IMR-90 (cell line): ENCODE measurements around the gene GALNT7. TPM values are rescaled to one million over a fixed set of nuclear protein-coding genes. Genes with fewer than 3 reads are reported as not detected.

Source experiments
- ATAC-seq: fragments of 200-7000 bp; cut with Tn5 transposase; 2 replicates; pipeline ENCODE4 v1.9.1; 2020; ENCODE audit warnings: low read depth, mild to moderate bottlenecking, moderate library complexity
- BruUV-seq: library from RNA; stranded (reverse); fragments of 400-500 nt; replicated peaks from 2 replicates; lab custom pipeline; 2021; lab: Mats Ljungman, UMichigan
- CTCF ChIA-PET: fragments of 300-600 bp; formaldehyde crosslinking; extraction: SDS; loops from one replicate; lab custom pipeline; 2021; ENCODE audit warnings: antibody characterized with exemption; lab: Yijun Ruan, JAX
- POLR2A ChIA-PET: fragments of 300-600 bp; sonication (Branson Sonifier 250); formaldehyde crosslinking; loops from one replicate; lab custom pipeline; 2022; ENCODE audit warnings: antibody characterized with exemption; ENCODE audit not compliant: unreplicated experiment; lab: Charles Lee
- DNase-seq: peaks from one replicate; pipeline ENCODE4 v3.0.0; 2013
- H2AFZ ChIP-seq: replicated peaks from 2 replicates; pipeline ENCODE3; 2013; ENCODE audit warnings: low read length, mild to moderate bottlenecking; ENCODE audit not compliant: poor library complexity
- H2AK5ac ChIP-seq: 2 replicates; pipeline ENCODE4 v1.6.1; 2013; ENCODE audit warnings: low read depth, low read length, inconsistent platforms
- H2AK9ac ChIP-seq: replicated peaks from 2 replicates; pipeline ENCODE3; 2013; ENCODE audit warnings: mild to moderate bottlenecking, low read depth, low read length, moderate library complexity; ENCODE audit not compliant: poor library complexity
- H2BK120ac ChIP-seq: 2 replicates; pipeline ENCODE4 v1.6.1; 2013; ENCODE audit warnings: low read depth, low read length, inconsistent platforms
- H2BK15ac ChIP-seq: 3 replicates; pipeline ENCODE4 v1.6.1; 2013; ENCODE audit warnings: low read depth, low read length, inconsistent platforms
- H2BK20ac ChIP-seq: 2 replicates; pipeline ENCODE4 v1.6.1; 2013; ENCODE audit warnings: low read depth, mild to moderate bottlenecking, inconsistent platforms, low read length, moderate library complexity
- H2BK5ac ChIP-seq: 2 replicates; pipeline ENCODE4 v1.6.1; 2013; ENCODE audit warnings: mild to moderate bottlenecking, low read depth, low read length, inconsistent platforms; ENCODE audit not compliant: poor library complexity, severe bottlenecking
- H3K14ac ChIP-seq: replicated peaks from 2 replicates; pipeline ENCODE4 v1.6.1; 2013; ENCODE audit warnings: low read depth, low read length, inconsistent platforms
- H3K18ac ChIP-seq: 2 replicates; pipeline ENCODE4 v1.6.1; 2013; ENCODE audit warnings: low read depth, low read length, control low read depth
- H3K23ac ChIP-seq: 2 replicates; pipeline ENCODE4 v1.6.1; 2013; ENCODE audit warnings: low read depth, low read length, inconsistent platforms
- H3K27ac ChIP-seq: 2 replicates; pipeline ENCODE4 v1.5.1; 2013; ENCODE audit warnings: mild to moderate bottlenecking, control low read depth, low read length; ENCODE audit not compliant: insufficient read depth
- H3K27me3 ChIP-seq: 2 replicates; pipeline ENCODE4 v1.6.1; 2013; ENCODE audit warnings: low read length; ENCODE audit not compliant: control insufficient read depth, insufficient read depth
- H3K36me3 ChIP-seq: 2 replicates; pipeline ENCODE4 v1.6.1; 2013; ENCODE audit warnings: low read length, mixed read lengths; ENCODE audit not compliant: control insufficient read depth, insufficient read depth
- H3K4ac ChIP-seq: 2 replicates; pipeline ENCODE4 v1.6.1; 2013; ENCODE audit warnings: low read depth, low read length, inconsistent platforms
- H3K4me1 ChIP-seq: 2 replicates; pipeline ENCODE4 v1.6.1; 2013; ENCODE audit warnings: low read length, mixed read lengths; ENCODE audit not compliant: control insufficient read depth, insufficient read depth
- H3K4me2 ChIP-seq: 2 replicates; pipeline ENCODE4 v1.6.1; 2013; ENCODE audit warnings: low read depth, mild to moderate bottlenecking, control low read depth, low read length, moderate library complexity
- H3K4me3 ChIP-seq: 2 replicates; pipeline ENCODE4 v1.5.1; 2013; ENCODE audit warnings: low read depth, mild to moderate bottlenecking, control low read depth, low read length, moderate library complexity; ENCODE audit not compliant: insufficient read depth
- H3K56ac ChIP-seq: 2 replicates; pipeline ENCODE4 v1.6.1; 2013; ENCODE audit warnings: low read length, inconsistent platforms; ENCODE audit not compliant: insufficient read depth; ENCODE audit errors: extremely low read depth
- H3K79me1 ChIP-seq, 2 experiments: 2 replicates each; pipeline ENCODE4 v1.6.1; 2013; ENCODE audit warnings: low read length in 2 of 2, inconsistent platforms in 1 of 2, low read depth in 1 of 2
- H3K9ac ChIP-seq: 2 replicates; pipeline ENCODE4 v1.6.1; 2013; ENCODE audit warnings: low read depth, low read length, control low read depth
- H3K9me1 ChIP-seq: 2 replicates; pipeline ENCODE4 v1.6.1; 2013; ENCODE audit warnings: low read length, inconsistent platforms; ENCODE audit not compliant: insufficient read depth
- H3K9me3 ChIP-seq: 2 replicates; pipeline ENCODE4 v1.6.1; 2013; ENCODE audit warnings: low read length; ENCODE audit not compliant: control insufficient read depth, insufficient read depth
- H4K20me1 ChIP-seq: 2 replicates; pipeline ENCODE4 v1.6.1; 2013; ENCODE audit warnings: low read length, inconsistent platforms; ENCODE audit not compliant: insufficient read depth
- H4K5ac ChIP-seq: 2 replicates; pipeline ENCODE4 v1.6.1; 2013; ENCODE audit warnings: mild to moderate bottlenecking, low read depth, low read length, control low read depth
- H4K8ac ChIP-seq, 2 experiments: 2 replicates each; pipeline ENCODE4 v1.6.1; 2013; ENCODE audit warnings: low read depth in 2 of 2, low read length in 2 of 2, control low read depth in 1 of 2, inconsistent platforms in 1 of 2
- H4K91ac ChIP-seq: 2 replicates; pipeline ENCODE4 v1.6.1; 2013; ENCODE audit warnings: low read depth, low read length, inconsistent platforms; ENCODE audit not compliant: insufficient read depth
- BHLHE40 ChIP-seq: fragments of 150-350 bp; IDR thresholded peaks from 2 replicates; pipeline ENCODE4 v1.6.1; 2016; ENCODE audit warnings: mild to moderate bottlenecking, low read depth, low read length
- CEBPB ChIP-seq: IDR thresholded peaks from 2 replicates; pipeline ENCODE4 v1.6.1; 2012; ENCODE audit warnings: low read depth, low read length, improper control_type of control experiment
- FOS ChIP-seq: fragments of 150-350 bp; IDR thresholded peaks from 2 replicates; pipeline ENCODE4 v1.6.1; 2016; ENCODE audit warnings: low read depth, low read length
- MAFK ChIP-seq: IDR thresholded peaks from 2 replicates; pipeline ENCODE4 v1.6.1; 2012; ENCODE audit warnings: low read depth, low read length, improper control_type of control experiment
- MAZ ChIP-seq: IDR thresholded peaks from 2 replicates; pipeline ENCODE4 v1.6.1; 2012; ENCODE audit warnings: low read depth, mild to moderate bottlenecking, low read length, improper control_type of control experiment, moderate library complexity, borderline replicate concordance
- NFE2L2 ChIP-seq: fragments of 150-350 bp; IDR thresholded peaks from 2 replicates; pipeline ENCODE4 v1.6.1; 2016; ENCODE audit warnings: low read depth, mild to moderate bottlenecking, low read length
- POLR2A ChIP-seq: IDR thresholded peaks from 2 replicates; pipeline ENCODE4 v1.6.1; 2012; ENCODE audit warnings: mild to moderate bottlenecking, low read depth, low read length
- RAD21 ChIP-seq: IDR thresholded peaks from 2 replicates; pipeline ENCODE4 v1.6.1; 2012; ENCODE audit warnings: low read length, improper control_type of control experiment
- SMC3 ChIP-seq: fragments of 150-350 bp; IDR thresholded peaks from 2 replicates; pipeline ENCODE4 v1.6.1; 2016; ENCODE audit warnings: low read depth, mild to moderate bottlenecking, antibody characterized with exemption, low read length, moderate library complexity
- WGBS, 2 experiments: methylation state at CpG; one replicate each; pipeline versions ENCODE4 v1.1.5 to v1.1.7; 2013; ENCODE audit warnings: missing lambda C conversion rate in 2 of 2; ENCODE audit not compliant: insufficient read length in 1 of 2; ENCODE audit errors: extremely low coverage in 2 of 2; 5-methylcytosine and 5-hydroxymethylcytosine counted together
- dilution Hi-C: fragments of 300-500 bp; cut with HindIII; formaldehyde crosslinking; loops from one replicate; pipeline ENCODE4 v1.14.3; 2018; ENCODE audit warnings: low sequenced_read_pairs; ENCODE audit not compliant: unreplicated experiment
- in situ Hi-C: fragments of 300-500 bp; cut with MboI; formaldehyde crosslinking; loops from 3 replicates; pipeline ENCODE4 v1.14.3; 2019; ENCODE audit warnings: low sequenced_read_pairs, inconsistent platforms, mixed read lengths
- intact Hi-C: fragments of 100-400 bp; cut with micrococcal nuclease; formaldehyde crosslinking; loops from 2 replicates; pipeline ENCODE4 v1.10.0; 2022
- polyA plus RNA-seq, 3 experiments: library from polyadenylated mRNA; depleted of rRNA; stranded (reverse); fragments of >200 nt; gene quantifications; 2 replicates each; pipeline ENCODE4 v1.2.3, GENCODE V29; 2012; ENCODE audit warnings: low replicate concordance in 1 of 3
- total RNA-seq: library from RNA; depleted of rRNA; stranded (reverse); fragments of >200 nt; gene quantifications from 2 replicates; pipeline ENCODE4 v1.2.3, GENCODE V29; 2012
- TF ChIP-seq, protein P1 (sequence below): conservative IDR thresholded peaks from 2 replicates; pipeline ENCODE4 v1.5.1; 2012; ENCODE audit warnings: mild to moderate bottlenecking, low read depth, low read length, improper control_type of control experiment
- TF ChIP-seq, protein P2 (sequence below): fragments of 150-350 bp; IDR thresholded peaks from 2 replicates; pipeline ENCODE4 v1.6.1; 2016; ENCODE audit warnings: low read depth, mild to moderate bottlenecking, low read length, moderate library complexity, borderline replicate concordance

GALNT7 gene
- total and polyA plus RNA-seq, 2 of the 4 experiments (the other 2 are of a cell fraction), result 19.1 to 31.2 TPM

GRCh38 chr4:173293663-173294062 lies 125.1 kb downstream of the GALNT7 start:
- no peak overlapping the region for H3K27ac ChIP-seq
- in situ Hi-C loops, result no loop called here

More at GRCh38 chr4:173293663-173294062, 125.1 kb downstream of the GALNT7 start:
- no peak for DNase-seq
- ChIA-PET CTCF (no interaction called here), POLR2A (no interaction called here)
- no peaks in the 10 kb centered on the region for H3K36me3 ChIP-seq
- no peak overlapping the region for H4K5ac ChIP-seq
- dilution Hi-C loops, result no loop called here
- no CpG with 5 or more reads among the region's 7 CpGs for WGBS, 2 experiments
- no peak overlapping the region for H3K56ac ChIP-seq
- 0 out of 2 replicates have a peak, but pooled peaks cover 3% of the 10 kb centered on the region for H3K9me1 ChIP-seq
- no TSS peak for BruUV-seq
- H3K9ac ChIP-seq, result no peak overlapping the region
- no peak overlapping the region for H3K14ac ChIP-seq
- H4K91ac ChIP-seq, result no peak overlapping the region
- no peaks in the 10 kb centered on the region for H3K9me3 ChIP-seq
- H3K4me1 ChIP-seq, result no peaks in the 10 kb centered on the region
- no peak overlapping the region for H2BK120ac ChIP-seq
- no peak overlapping the region for H3K4me3 ChIP-seq
- no peak overlapping the region for H3K23ac ChIP-seq
- no peak overlapping the region for H2AK5ac ChIP-seq
- H3K27me3 ChIP-seq, result no peaks in the 10 kb centered on the region
- ATAC-seq, result no peak
- no peak overlapping the region for H2AFZ ChIP-seq
- no peaks in the 10 kb centered on the region for H3K79me1 ChIP-seq
- TF ChIP-seq, protein P1, sequence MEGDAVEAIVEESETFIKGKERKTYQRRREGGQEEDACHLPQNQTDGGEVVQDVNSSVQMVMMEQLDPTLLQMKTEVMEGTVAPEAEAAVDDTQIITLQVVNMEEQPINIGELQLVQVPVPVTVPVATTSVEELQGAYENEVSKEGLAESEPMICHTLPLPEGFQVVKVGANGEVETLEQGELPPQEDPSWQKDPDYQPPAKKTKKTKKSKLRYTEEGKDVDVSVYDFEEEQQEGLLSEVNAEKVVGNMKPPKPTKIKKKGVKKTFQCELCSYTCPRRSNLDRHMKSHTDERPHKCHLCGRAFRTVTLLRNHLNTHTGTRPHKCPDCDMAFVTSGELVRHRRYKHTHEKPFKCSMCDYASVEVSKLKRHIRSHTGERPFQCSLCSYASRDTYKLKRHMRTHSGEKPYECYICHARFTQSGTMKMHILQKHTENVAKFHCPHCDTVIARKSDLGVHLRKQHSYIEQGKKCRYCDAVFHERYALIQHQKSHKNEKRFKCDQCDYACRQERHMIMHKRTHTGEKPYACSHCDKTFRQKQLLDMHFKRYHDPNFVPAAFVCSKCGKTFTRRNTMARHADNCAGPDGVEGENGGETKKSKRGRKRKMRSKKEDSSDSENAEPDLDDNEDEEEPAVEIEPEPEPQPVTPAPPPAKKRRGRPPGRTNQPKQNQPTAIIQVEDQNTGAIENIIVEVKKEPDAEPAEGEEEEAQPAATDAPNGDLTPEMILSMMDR, result no peak
- TF ChIP-seq NFE2L2 (no peak), CEBPB (no peak), SMC3 (no peak), MAZ (no peak), POLR2A (no peak), RAD21 (no peak), FOS (no peak), BHLHE40 (no peak), MAFK (no peak)
- TF ChIP-seq, protein P2, sequence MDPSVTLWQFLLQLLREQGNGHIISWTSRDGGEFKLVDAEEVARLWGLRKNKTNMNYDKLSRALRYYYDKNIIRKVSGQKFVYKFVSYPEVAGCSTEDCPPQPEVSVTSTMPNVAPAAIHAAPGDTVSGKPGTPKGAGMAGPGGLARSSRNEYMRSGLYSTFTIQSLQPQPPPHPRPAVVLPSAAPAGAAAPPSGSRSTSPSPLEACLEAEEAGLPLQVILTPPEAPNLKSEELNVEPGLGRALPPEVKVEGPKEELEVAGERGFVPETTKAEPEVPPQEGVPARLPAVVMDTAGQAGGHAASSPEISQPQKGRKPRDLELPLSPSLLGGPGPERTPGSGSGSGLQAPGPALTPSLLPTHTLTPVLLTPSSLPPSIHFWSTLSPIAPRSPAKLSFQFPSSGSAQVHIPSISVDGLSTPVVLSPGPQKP, result no peak
- no peak overlapping the region for H4K8ac ChIP-seq
- no peak overlapping the region for H2BK20ac ChIP-seq
- H2BK5ac ChIP-seq, result no peak overlapping the region
- intact Hi-C loops, result no loop called here
- no peak overlapping the region for H3K4ac ChIP-seq
- no peak overlapping the region for H2BK15ac ChIP-seq
- H3K4me2 ChIP-seq, result no peak overlapping the region
- no peak overlapping the region for H3K18ac ChIP-seq
- H2AK9ac ChIP-seq, result no peak overlapping the region
- no peaks in the 10 kb centered on the region for H4K20me1 ChIP-seq
